Body of pancreas (tissue), 4 donors: ENCODE data around the gene CES2.
"Not testable (repeated sequence)": the region's sequence is repeated elsewhere in the genome, so short reads cannot be mapped to it uniquely, and the experiment has no call there.

Experiments used
- CTCF ChIP-seq, 7 experiments: fragments of 450-650 bp in 4 of 7; fragments of 200-600 bp in 3 of 7; sonication (generic) in 3 of 7; IDR thresholded peaks; one replicate each; pipeline ENCODE4 v1.5.1; 2016 to 2019; ENCODE audit warnings: antibody characterized with exemption in 7 of 7
- POLR2A ChIP-seq, 3 donors: fragments of 450-650 bp; IDR thresholded peaks; one replicate each; pipeline ENCODE4 v1.6.1; 2016; ENCODE audit warnings: antibody characterized with exemption in 3 of 3, mild to moderate bottlenecking in 2 of 3

GRCh38 chr16:66934839-66935313 is 440 bp upstream of the CES2 start:
- TF ChIP-seq CTCF, POLR2A (IDR thresholded peaks at IDR 0.05): not testable (repeated sequence)
